Measurements from ENCODE around the gene MINDY1.

- TF ChIP-seq CTCF (IDR thresholded peaks at IDR 0.05) (no peak), ZFX (IDR thresholded peaks at IDR 0.05; ENCODE audit: borderline replicate concordance) (no peak)
Observed at GRCh38 chr1:150985179-150985825, 21.4 kb downstream of the MINDY1 start.
